HepG2 (cell line): ENCODE results near the gene MYCBPAP. TPM values are rescaled to one million over a fixed set of nuclear protein-coding genes. Genes with fewer than 3 reads are reported as not detected.
A peak's percentile ranks its signal among the peaks of the same experiment; 100 is the strongest.

Experiments used
- ATAC-seq: fragments of 200-7000 bp; cut with Tn5 transposase; 3 replicates; pipeline ENCODE4 v1.9.1; 2020; ENCODE audit warnings: mild to moderate bottlenecking, moderate library complexity
- BruUV-seq: library from RNA; stranded (reverse); fragments of 400-500 nt; replicated peaks from 2 replicates; lab custom pipeline; 2021; lab: Mats Ljungman, UMichigan
- CTCF ChIA-PET: fragments of 300-600 bp; formaldehyde crosslinking; extraction: SDS; loops from one replicate; lab custom pipeline; 2021; ENCODE audit warnings: low total read pairs, inconsistent platforms, low intra/inter-chr PET ratio; lab: Yijun Ruan, JAX
- POLR2A ChIA-PET: fragments of 350-600 bp; sonication (Branson Sonifier 250); formaldehyde crosslinking; loops from one replicate; lab custom pipeline; 2020; ENCODE audit warnings: antibody characterized with exemption, inconsistent platforms; lab: Yijun Ruan, JAX
- DNase-seq: peaks from one replicate; pipeline ENCODE4 v3.0.0-alpha.2; 2015; ENCODE audit warnings: low spot score
- FAIRE-seq: peaks from 3 replicates; lab custom pipeline; 2011; peaks lifted over from hg19 to GRCh38; lab: Jason Lieb, UNC
- H2AFZ ChIP-seq: one replicate; pipeline ENCODE4 v1.6.1; 2011; ENCODE audit warnings: low read length, inconsistent platforms
- H3K27ac ChIP-seq: fragments of 300-600 bp; 3 replicates; pipeline ENCODE4 v1.8.0; 2011; ENCODE audit warnings: mixed run types, mild to moderate bottlenecking, mixed read lengths, low read length, inconsistent platforms; ENCODE audit not compliant: insufficient read depth; ENCODE audit errors: extremely low read length
- H3K27me3 ChIP-seq, 2 experiments: fragments of 200-600 bp in 1 of 2; 2 replicates in 1 of 2; 3 replicates in 1 of 2; pipeline versions ENCODE4 v1.6.0 to v1.8.0; 2011; ENCODE audit warnings: low read length in 2 of 2, mild to moderate bottlenecking in 2 of 2, moderate library complexity in 2 of 2, inconsistent platforms in 1 of 2; ENCODE audit not compliant: insufficient read depth in 2 of 2, control insufficient read depth in 1 of 2
- H3K36me3 ChIP-seq, 2 experiments: fragments of 200-600 bp in 1 of 2; replicated peaks in 1 of 2; 2 replicates in 1 of 2; 3 replicates in 1 of 2; pipeline versions ENCODE4 v1.5.1 to v1.8.0; 2011; ENCODE audit warnings: low read length in 2 of 2, inconsistent platforms in 1 of 2; ENCODE audit not compliant: insufficient read depth in 2 of 2, control insufficient read depth in 1 of 2
- H3K4me1 ChIP-seq: 2 replicates; pipeline ENCODE4 v1.5.1; 2012; ENCODE audit warnings: low read length, inconsistent platforms; ENCODE audit not compliant: insufficient read depth
- H3K4me2 ChIP-seq: 2 replicates; pipeline ENCODE4 v1.6.0; 2011; ENCODE audit warnings: low read depth, low read length, inconsistent platforms
- H3K4me3 ChIP-seq, 3 experiments: fragments of 200-600 bp in 1 of 3; sonication (generic), shearing (Covaris generic) in 1 of 3; replicated peaks in 1 of 3; 2 replicates each; pipeline ENCODE4 v1.5.1; 2011 to 2016; ENCODE audit warnings: low read length in 3 of 3, inconsistent platforms in 2 of 3, low read depth in 2 of 3, mild to moderate bottlenecking in 2 of 3, control low read depth in 1 of 3, mixed read lengths in 1 of 3; ENCODE audit not compliant: insufficient read depth in 1 of 3
- H3K79me2 ChIP-seq: one replicate; pipeline ENCODE4 v1.6.1; 2011; ENCODE audit warnings: low read length, inconsistent platforms; ENCODE audit not compliant: insufficient read depth
- H3K9ac ChIP-seq: 2 replicates; pipeline ENCODE4 v1.6.0; 2011; ENCODE audit warnings: mild to moderate bottlenecking, low read depth, low read length, inconsistent platforms; ENCODE audit not compliant: insufficient read depth
- H3K9me3 ChIP-seq: 2 replicates; pipeline ENCODE4 v1.5.1; 2012; ENCODE audit warnings: mild to moderate bottlenecking, low read length
- H4K20me1 ChIP-seq: 2 replicates; pipeline ENCODE4 v1.6.0; 2011; ENCODE audit warnings: inconsistent platforms, mild to moderate bottlenecking, low read length, moderate library complexity; ENCODE audit not compliant: insufficient read depth
- BRCA1 ChIP-seq: sonication (generic); formaldehyde crosslinking; IDR thresholded peaks from 2 replicates; pipeline ENCODE4 v1.4.0; 2020; ENCODE audit warnings: missing genetic modification reagents
- CBX1 ChIP-seq: IDR thresholded peaks from one replicate; pipeline ENCODE4 v1.6.1; 2016; ENCODE audit warnings: antibody characterized with exemption, low read depth
- HNRNPLL ChIP-seq: fragments of 200-400 bp; formaldehyde crosslinking; IDR thresholded peaks from 2 replicates; pipeline ENCODE4 v1.6.1; 2017; ENCODE audit warnings: mild to moderate bottlenecking, low read depth, low read length; ENCODE audit not compliant: poor library complexity, severe bottlenecking
- HOXA3 ChIP-seq: sonication (generic); formaldehyde crosslinking; IDR thresholded peaks from 2 replicates; pipeline ENCODE4 v1.5.0; 2020; ENCODE audit warnings: missing genetic modification reagents
- IRX3 ChIP-seq: sonication (generic); formaldehyde crosslinking; IDR thresholded peaks from 2 replicates; pipeline ENCODE4 v1.8.1; 2023; ENCODE audit warnings: mild to moderate bottlenecking, low read depth, missing genetic modification reagents, borderline replicate concordance
- KDM5B ChIP-seq: sonication (generic); formaldehyde crosslinking; IDR thresholded peaks from 2 replicates; pipeline ENCODE4 v1.4.0; 2020; ENCODE audit warnings: missing genetic modification reagents, mild to moderate bottlenecking, borderline replicate concordance
- MIER3 ChIP-seq: IDR thresholded peaks from 2 replicates; pipeline ENCODE4 v1.6.1; 2016; ENCODE audit warnings: missing compliant biosample characterization, borderline replicate concordance
- MXI1 ChIP-seq: IDR thresholded peaks from 3 replicates; pipeline ENCODE4 v1.6.1; 2012; ENCODE audit warnings: low read depth, low read length, inconsistent platforms, borderline replicate concordance
- SIX1 ChIP-seq: sonication (generic); formaldehyde crosslinking; IDR thresholded peaks from 2 replicates; pipeline ENCODE4 v1.4.0; 2020; ENCODE audit warnings: missing genetic modification reagents, borderline replicate concordance
- SP1 ChIP-seq, 2 experiments: fragments of 450-650 bp in 1 of 2; sonication (generic) in 1 of 2; formaldehyde crosslinking in 1 of 2; IDR thresholded peaks; 2 replicates each; pipeline versions ENCODE4 v1.4.0 to v1.6.1; 2016 to 2020; ENCODE audit warnings: missing genetic modification reagents in 1 of 2
- SP5 ChIP-seq: IDR thresholded peaks from 2 replicates; pipeline ENCODE4 v1.6.1; 2016; ENCODE audit warnings: low read depth, borderline replicate concordance
- ZBTB38 ChIP-seq: sonication (generic); formaldehyde crosslinking; IDR thresholded peaks from 2 replicates; pipeline ENCODE4 v1.5.1; 2020; ENCODE audit warnings: mild to moderate bottlenecking, missing genetic modification reagents
- ZBTB7B ChIP-seq: sonication (generic); formaldehyde crosslinking; IDR thresholded peaks from 2 replicates; pipeline ENCODE4 v1.4.0; 2020; ENCODE audit warnings: missing genetic modification reagents
- ZMYM4 ChIP-seq: sonication (generic); formaldehyde crosslinking; IDR thresholded peaks from 2 replicates; pipeline ENCODE4 v1.8.1; 2023; ENCODE audit warnings: mild to moderate bottlenecking, missing genetic modification reagents
- ZNF335 ChIP-seq: sonication (generic); formaldehyde crosslinking; IDR thresholded peaks from 2 replicates; pipeline ENCODE4 v1.4.0; 2020; ENCODE audit warnings: missing genetic modification reagents
- ZNF501 ChIP-seq: sonication (generic); formaldehyde crosslinking; IDR thresholded peaks from 2 replicates; pipeline ENCODE4 v1.5.1; 2020; ENCODE audit warnings: mild to moderate bottlenecking, moderate library complexity, missing genetic modification reagents
- ZNF749 ChIP-seq: sonication (generic); formaldehyde crosslinking; IDR thresholded peaks from 2 replicates; pipeline ENCODE4 v1.8.0; 2022; ENCODE audit warnings: mild to moderate bottlenecking, missing genetic modification reagents, moderate library complexity, borderline replicate concordance
- ZSCAN5A ChIP-seq: sonication (generic); formaldehyde crosslinking; IDR thresholded peaks from 2 replicates; pipeline ENCODE4 v1.8.0; 2022; ENCODE audit warnings: mild to moderate bottlenecking, missing genetic modification reagents, borderline replicate concordance
- WGBS: methylation state at CpG from one replicate; pipeline ENCODE4 v1.1.6; 2017; ENCODE audit warnings: low lambda C conversion rate; 5-methylcytosine and 5-hydroxymethylcytosine counted together
- in situ Hi-C: cut with HindIII; loops from 2 replicates; pipeline ENCODE4 v1.10.0; 2017; ENCODE audit warnings: low pct_unique_long_range_greater_than_20kb; ENCODE audit not compliant: extremely low pct_ligation_motif_present
- intact Hi-C: fragments of 100-400 bp; cut with micrococcal nuclease; formaldehyde crosslinking; loops from one replicate; pipeline ENCODE4 v1.10.0; 2022; ENCODE audit not compliant: unreplicated experiment
- polyA plus RNA-seq, 8 experiments: library from polyadenylated mRNA; depleted of rRNA in 3 of 8; stranded (reverse) in 7 of 8; unstranded in 1 of 8; fragments of >200 nt; fragmentation: Illumina TruSeq in 4 of 8; extraction: Trizol in 4 of 8; gene quantifications; 2 replicates each; pipeline versions ENCODE4 v1.2.1 to v1.2.3, GENCODE V29; 2011 to 2016; ENCODE audit warnings: low read depth in 4 of 8, missing spikeins in 1 of 8, mixed read lengths in 1 of 8; ENCODE audit not compliant: insufficient read depth in 1 of 8
- total RNA-seq, 5 experiments: library from RNA; depleted of rRNA; stranded (reverse); fragments of >200 nt; fragmentation: Illumina TruSeq; extraction: Trizol; gene quantifications; 2 replicates each; pipeline ENCODE4 v1.2.3, GENCODE V29; 2016; ENCODE audit warnings: low read depth in 1 of 5
- TF ChIP-seq, protein P1 (sequence below): sonication (generic); formaldehyde crosslinking; IDR thresholded peaks from 2 replicates; pipeline ENCODE4 v1.4.0; 2020; ENCODE audit warnings: missing genetic modification reagents, borderline replicate concordance
- TF ChIP-seq, protein P2 (sequence below): sonication (generic); formaldehyde crosslinking; conservative IDR thresholded peaks from 2 replicates; pipeline ENCODE4 v1.4.0; 2020; ENCODE audit warnings: missing genetic modification reagents

The MYCBPAP gene
- total and polyA plus RNA-seq, 2 of the 13 experiments (the other 11 are each of a cell fraction or from before 2014, with no cell fraction given): 0.22 to 0.24 TPM

- H2AFZ ChIP-seq: no peak within 1 kb of the TSS
- no peak within 1 kb of the TSS for H3K9ac ChIP-seq
- peak; percentile 90 for ATAC-seq
- peaks cover 9% of the 10 kb centered on the region for H3K4me1 ChIP-seq
- intact Hi-C loops: no loop called here
- H4K20me1 ChIP-seq: peaks cover 5% of the 10 kb centered on the region; the same call in 1 of the 2 replicates
- peak within 1 kb of the TSS; percentile 69 for H3K4me2 ChIP-seq
- ChIA-PET CTCF (no interaction called here), POLR2A (interaction anchor here (0.5 to 2.5 kb wide), 13 partner anchors 9 to 305 kb away, joined by 3 to 8 read pairs (median 6); partner anchors contain the start of genes LUC7L3 and TOB1)
- FAIRE-seq: peak; percentile 32
- no TSS peak for BruUV-seq
- peaks cover 22 to 40% of the 10 kb centered on the region in 2 experiments for H3K27me3 ChIP-seq
- in situ Hi-C loops: no loop called here
- no peaks in the 10 kb centered on the region for H3K36me3 ChIP-seq
- peak within 1 kb of the TSS; percentile 27 to 65 (median 35); a peak in 4 of 6 replicates for H3K4me3 ChIP-seq
- H3K9me3 ChIP-seq: no peaks in the 10 kb centered on the region
- no peaks in the 10 kb centered on the region for H3K79me2 ChIP-seq
- DNase-seq: peak; percentile 71
- WGBS: 25% methylated on average over 27 of the region's 56 CpGs
- H3K27ac ChIP-seq: no peak within 1 kb of the TSS
- no peak for TF ChIP-seq ZNF749
- 0 out of 2 replicates have a peak, but pooled peaks have one; percentile 28 for TF ChIP-seq ZNF501 (CRISPR knock-in tag)
- TF ChIP-seq IRX3 (CRISPR knock-in tag): 0 out of 2 replicates have a peak, but pooled peaks have one; percentile 39
- TF ChIP-seq, protein P1, sequence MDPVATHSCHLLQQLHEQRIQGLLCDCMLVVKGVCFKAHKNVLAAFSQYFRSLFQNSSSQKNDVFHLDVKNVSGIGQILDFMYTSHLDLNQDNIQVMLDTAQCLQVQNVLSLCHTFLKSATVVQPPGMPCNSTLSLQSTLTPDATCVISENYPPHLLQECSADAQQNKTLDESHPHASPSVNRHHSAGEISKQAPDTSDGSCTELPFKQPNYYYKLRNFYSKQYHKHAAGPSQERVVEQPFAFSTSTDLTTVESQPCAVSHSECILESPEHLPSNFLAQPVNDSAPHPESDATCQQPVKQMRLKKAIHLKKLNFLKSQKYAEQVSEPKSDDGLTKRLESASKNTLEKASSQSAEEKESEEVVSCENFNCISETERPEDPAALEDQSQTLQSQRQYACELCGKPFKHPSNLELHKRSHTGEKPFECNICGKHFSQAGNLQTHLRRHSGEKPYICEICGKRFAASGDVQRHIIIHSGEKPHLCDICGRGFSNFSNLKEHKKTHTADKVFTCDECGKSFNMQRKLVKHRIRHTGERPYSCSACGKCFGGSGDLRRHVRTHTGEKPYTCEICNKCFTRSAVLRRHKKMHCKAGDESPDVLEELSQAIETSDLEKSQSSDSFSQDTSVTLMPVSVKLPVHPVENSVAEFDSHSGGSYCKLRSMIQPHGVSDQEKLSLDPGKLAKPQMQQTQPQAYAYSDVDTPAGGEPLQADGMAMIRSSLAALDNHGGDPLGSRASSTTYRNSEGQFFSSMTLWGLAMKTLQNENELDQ: no peak
- TF ChIP-seq ZBTB7B: 0 out of 2 replicates have a peak, but pooled peaks have one; percentile 27
- TF ChIP-seq SIX1: no peak
- 0 out of 2 replicates have a peak, but pooled peaks have one; percentile 17 for TF ChIP-seq HOXA3 (CRISPR knock-in tag)
- peak; percentile 46; the same call in 1 of the 2 replicates for TF ChIP-seq SP5
- TF ChIP-seq, protein P2, sequence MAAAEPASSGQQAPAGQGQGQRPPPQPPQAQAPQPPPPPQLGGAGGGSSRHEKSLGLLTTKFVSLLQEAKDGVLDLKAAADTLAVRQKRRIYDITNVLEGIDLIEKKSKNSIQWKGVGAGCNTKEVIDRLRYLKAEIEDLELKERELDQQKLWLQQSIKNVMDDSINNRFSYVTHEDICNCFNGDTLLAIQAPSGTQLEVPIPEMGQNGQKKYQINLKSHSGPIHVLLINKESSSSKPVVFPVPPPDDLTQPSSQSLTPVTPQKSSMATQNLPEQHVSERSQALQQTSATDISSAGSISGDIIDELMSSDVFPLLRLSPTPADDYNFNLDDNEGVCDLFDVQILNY (CRISPR knock-in tag): 0 out of 2 replicates have a peak, but pooled peaks have one; percentile 50
- peak; percentile 39; the same call in 1 of the 2 replicates for TF ChIP-seq ZMYM4 (CRISPR knock-in tag)
- TF ChIP-seq BRCA1 (CRISPR knock-in tag): no peak
- no peak for TF ChIP-seq ZNF335
- no peak for TF ChIP-seq SP1 (IDR thresholded peaks at IDR 0.05)
- TF ChIP-seq SP1 (CRISPR knock-in tag; IDR thresholded peaks at IDR 0.05): peak; percentile 65
- TF ChIP-seq ZSCAN5A: peak; percentile 95; the same call in 1 of the 2 replicates
- TF ChIP-seq MXI1: peak; percentile 35; the same call in 1 of the 3 replicates
- TF ChIP-seq ZBTB38 (CRISPR knock-in tag): 0 out of 2 replicates have a peak, but pooled peaks have one; percentile 26
- TF ChIP-seq MIER3 (CRISPR knock-in tag): no peak
- TF ChIP-seq HNRNPLL: peak; percentile 46
- TF ChIP-seq KDM5B: 0 out of 2 replicates have a peak, but pooled peaks have one; percentile 8
- no peak for TF ChIP-seq CBX1
Measured at GRCh38 chr17:50560185-50560824, 52.1 kb downstream of the MYCBPAP start, which contains the start of gene CACNA1G. Gene CACNA1G, plus strand, starts transcription at chr17:50560715. Its CDS starts 745 bp downstream, at chr17:50561460.
